Psoas muscle (tissue), 8 donors: ENCODE results near the gene BST2. TPM values are rescaled to one million over a fixed set of nuclear protein-coding genes. Genes with fewer than 3 reads are reported as not detected.

Experiments used
- ATAC-seq, 4 donors: fragments of 200-7000 bp; cut with Tn5 transposase; one replicate each; pipeline ENCODE4 v1.9.1; 2020; ENCODE audit warnings: moderate library complexity in 3 of 4, mild to moderate bottlenecking in 2 of 4
- DNase-seq, 2 donors: peaks; one replicate each; pipeline ENCODE4 v3.0.0-alpha.2; 2020
- H3K27ac ChIP-seq: fragments of 200-600 bp; one replicate; pipeline ENCODE4 v1.8.0; 2022
- H3K27me3 ChIP-seq, 3 donors: fragments of 200-600 bp in 1 of 3; one replicate each; pipeline versions ENCODE4 v1.6.1 to v1.8.0; 2013 to 2022; ENCODE audit warnings: low read length in 2 of 3, mild to moderate bottlenecking in 2 of 3, moderate library complexity in 1 of 3; ENCODE audit not compliant: insufficient read depth in 3 of 3
- H3K36me3 ChIP-seq, 2 donors: fragments of 200-600 bp in 1 of 2; one replicate each; pipeline versions ENCODE4 v1.6.1 to v1.8.0; 2013 to 2022; ENCODE audit warnings: low read depth in 1 of 2, mild to moderate bottlenecking in 1 of 2, moderate library complexity in 1 of 2; ENCODE audit not compliant: insufficient read depth in 1 of 2
- H3K4me1 ChIP-seq: fragments of 200-600 bp; one replicate; pipeline ENCODE4 v1.8.0; 2022
- H3K4me3 ChIP-seq: fragments of 200-600 bp; one replicate; pipeline ENCODE4 v1.8.0; 2022; ENCODE audit warnings: mild to moderate bottlenecking
- H3K9me3 ChIP-seq: fragments of 200-600 bp; one replicate; pipeline ENCODE4 v1.8.0; 2022
- CTCF ChIP-seq: fragments of 200-600 bp; IDR thresholded peaks from one replicate; pipeline ENCODE4 v1.8.0; 2022; ENCODE audit warnings: antibody characterized with exemption
- WGBS, 3 donors: extraction: QIAGEN DNeasy Blood & Tissue Kit; methylation state at CpG; one replicate each; pipeline versions ENCODE4 v1.1.6 to v1.1.7; 2013; 5-methylcytosine and 5-hydroxymethylcytosine counted together
- intact Hi-C, 2 donors: fragments of 100-400 bp; cut with DNase I; formaldehyde crosslinking; loops; one replicate each; pipeline versions ENCODE4 v1.11.0 to v1.14.2; 2022
- polyA plus RNA-seq, 3 donors: library from polyadenylated mRNA; stranded (reverse); fragments of 200-250 nt; gene quantifications; one replicate each; pipeline ENCODE4 v1.2.3, GENCODE V29; 2013
- total RNA-seq, 4 donors: library from RNA; stranded (reverse); fragmentation: NEBNext Ultra II Directional in 2 of 4; extraction: Animal tissue kit (Norgen Biotek cat#: 25700) in 2 of 4; gene quantifications; one replicate each; pipeline versions ENCODE4 v1.2.1 to v1.2.4, GENCODE V29; 2021 to 2023
- donor health status: healthy with polysubstance abuse.
- donor health status: DM: no; HTN: no; CAD: no; lungs with moderate emphysema.
- donor health status: Bipolar disorder and iron deficiency.
- donor health status: healthy.
- donor health status: DM: yes; HTN: yes; CAD: no.
- donor health status: DM: no; HTN: no; CAD: no.
- donor health status: DM: no; HTN: no; CAD: no.
- donor health status: DM: yes; HTN: yes; CAD: no.

Gene BST2
- total and polyA plus RNA-seq, 7 donors: 18.3 to 47.7 (median 34.4) TPM

DNA sequence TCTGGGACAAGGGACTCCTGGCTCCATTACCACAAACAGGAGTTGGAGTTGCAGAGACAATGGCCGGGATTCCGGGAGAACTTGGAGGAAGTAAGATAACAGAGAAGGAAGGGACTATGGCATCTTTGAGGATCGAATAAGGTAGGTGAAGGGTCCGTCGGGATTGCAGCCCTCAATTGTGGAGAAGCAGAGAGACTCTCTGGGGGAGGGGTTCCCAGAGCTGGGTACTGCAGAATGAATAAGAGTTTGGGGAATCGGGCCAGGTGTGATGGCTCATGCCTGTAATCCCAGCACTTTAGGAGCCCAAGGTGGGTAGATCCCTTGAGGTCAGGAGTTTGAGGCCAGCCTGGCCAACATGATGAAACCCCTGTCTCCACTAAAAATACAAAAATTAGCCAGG is 3.8 kb downstream of the BST2 start:
- ATAC-seq: no peak
- Histone ChIP-seq H3K27me3 (peaks cover 0 to 11% (median 2%) of the 10 kb centered on the region in 3 donors), H3K4me3 (no peak overlapping the region), H3K9me3 (no peaks in the 10 kb centered on the region), H3K4me1 (no peaks in the 10 kb centered on the region), H3K27ac (no peak overlapping the region), H3K36me3 (no peaks in the 10 kb centered on the region)
- WGBS, 3 donors: 73 to 86% (median 73%) methylated on average over 6 of the region's 6 CpGs
- no peak for DNase-seq
- no peak for TF ChIP-seq CTCF
- intact Hi-C loops: no loop called here

- Histone ChIP-seq H3K9me3 (no peaks in the 10 kb centered on the region), H3K4me3 (no peak overlapping the region), H3K4me1 (no peaks in the 10 kb centered on the region), H3K27me3 (peaks cover 0 to 24% (median 3%) of the 10 kb centered on the region in 3 donors), H3K27ac (no peak overlapping the region), H3K36me3 (no peaks in the 10 kb centered on the region)
- DNase-seq (no peak), ATAC-seq (no peak)
- TF ChIP-seq CTCF: no peak
- WGBS, 3 donors: 53 to 63% (median 59%) methylated on average over 7 to 8 of the region's 8 CpGs
- intact Hi-C loops: no loop called here
Observed at GRCh38 chr19:17398902-17399527, 6.4 kb downstream of the BST2 start.

DNA sequence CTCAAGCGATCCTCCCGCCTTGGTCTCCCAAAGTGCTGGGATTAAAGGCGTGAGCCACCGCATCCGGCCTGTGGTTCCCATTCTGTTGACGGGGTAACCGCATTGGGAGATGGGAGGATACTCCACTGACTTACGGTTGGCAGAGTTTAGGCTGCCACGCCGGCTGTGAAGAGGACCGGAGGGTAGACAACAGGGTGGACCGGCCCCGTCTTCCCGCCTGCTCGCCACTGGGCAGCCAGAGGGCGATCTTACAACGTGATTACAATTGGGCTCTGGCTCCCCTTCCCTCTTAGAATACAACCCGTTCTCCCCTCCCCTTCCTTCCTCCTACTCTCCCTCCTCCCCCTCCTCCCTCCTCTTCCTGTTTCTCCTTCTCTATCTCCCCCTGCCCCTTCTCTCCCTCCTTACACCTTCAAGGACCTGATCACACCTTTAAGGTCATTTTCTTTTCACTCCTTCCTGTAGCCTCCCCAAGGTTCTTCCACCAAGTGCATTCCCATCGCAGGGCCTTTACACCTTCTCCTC is 10.5 kb downstream of the BST2 start:
- ATAC-seq (peak in 2 of 4 donors; percentile 26 to 43), DNase-seq (peak; percentile 71 to 78)
- peak; percentile 63 for TF ChIP-seq CTCF
- Histone ChIP-seq H3K36me3 (no peaks in the 10 kb centered on the region), H3K4me1 (peaks cover 5% of the 10 kb centered on the region), H3K27me3 (peaks cover 0 to 40% (median 11%) of the 10 kb centered on the region in 3 donors), H3K9me3 (no peaks in the 10 kb centered on the region), H3K27ac (no peak overlapping the region), H3K4me3 (no peak overlapping the region)
- WGBS, 3 donors: 19 to 25% (median 22%) methylated on average over 17 to 19 of the region's 19 CpGs
- intact Hi-C loops: loop anchor here in 1 of 2 donors (2.0 kb wide), 1 partner anchor 72 kb away; no protein-coding TSS in a partner anchor

DNA sequence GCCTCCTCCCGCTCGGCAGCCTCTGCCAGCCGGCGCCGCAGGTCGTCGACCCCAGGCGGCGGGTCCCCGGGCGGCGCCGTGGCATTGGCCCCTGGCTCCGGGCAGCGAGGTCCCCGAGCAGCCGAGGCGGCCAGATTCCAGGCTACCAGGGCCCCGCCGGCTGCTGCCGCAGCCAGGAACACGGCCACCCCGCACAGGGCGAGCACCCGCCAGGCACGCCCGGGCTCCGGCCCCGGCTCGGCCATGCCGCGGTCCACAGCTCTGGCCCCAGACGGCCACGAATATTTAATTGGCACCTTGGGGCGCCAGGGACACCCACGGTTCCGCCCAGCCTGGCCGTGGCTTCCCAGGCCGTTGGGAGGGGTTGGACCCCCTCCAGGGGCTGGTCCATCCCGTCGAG is 11.5 kb downstream of the BST2 start, which contains the start of gene CCDC194:
TSS of gene CCDC194 (minus strand) at position 283 of the 400 bp plus-strand sequence. CDS start at position 245, 38 bp downstream.
- Histone ChIP-seq H3K4me3 (no peak within 1 kb of the TSS), H3K36me3 (no peaks in the 10 kb centered on the region), H3K9me3 (peaks cover 8% of the 10 kb centered on the region), H3K4me1 (peaks cover 5% of the 10 kb centered on the region), H3K27ac (no peak within 1 kb of the TSS), H3K27me3 (peaks cover 0 to 41% (median 11%) of the 10 kb centered on the region in 3 donors)
- intact Hi-C loops: loop anchor here in 1 of 2 donors (2.0 kb wide), 1 partner anchor 73 kb away; no protein-coding TSS in a partner anchor
- DNase-seq (no peak), ATAC-seq (peak in 1 of 4 donors; percentile 10)
- WGBS, 3 donors: 16 to 36% (median 22%) methylated on average over 31 to 41 of the region's 41 CpGs
- TF ChIP-seq CTCF: no peak
